NCI-H82 (cell line): ENCODE data around the gene ZNF556.
"Not testable (repeated sequence)": the region's sequence is repeated elsewhere in the genome, so short reads cannot be mapped to it uniquely, and the experiment has no call there.

ENCODE experiments used
- DNase-seq: peaks from one replicate; lab custom pipeline; 2025; lab: John Stamatoyannopoulos, UW

Gene ZNF556

DNA sequence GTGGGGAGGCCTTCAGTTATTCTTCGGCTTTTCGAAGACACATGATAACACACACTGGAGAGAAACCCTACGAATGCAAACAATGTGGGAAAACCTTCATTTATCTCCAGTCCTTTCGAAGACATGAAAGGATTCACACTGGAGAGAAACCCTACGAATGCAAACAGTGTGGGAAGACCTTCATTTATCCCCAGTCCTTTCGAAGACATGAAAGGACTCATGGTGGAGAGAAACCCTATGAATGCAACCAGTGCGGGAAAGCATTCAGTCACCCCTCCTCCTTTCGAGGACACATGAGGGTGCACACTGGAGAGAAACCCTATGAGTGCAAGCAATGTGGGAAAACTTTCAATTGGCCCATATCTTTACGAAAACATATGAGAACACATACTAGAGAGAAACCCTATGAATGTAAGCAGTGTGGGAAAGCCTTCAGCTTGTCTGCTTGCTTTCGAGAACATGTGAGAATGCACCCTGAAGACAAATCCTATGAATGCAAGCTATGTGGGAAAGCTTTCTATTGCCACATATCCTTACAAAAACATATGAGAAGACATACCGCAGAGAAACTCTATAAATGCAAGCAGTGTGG is 14.0 kb upstream of the ZNF556 start:
- DNase-seq, result no peak

DNA sequence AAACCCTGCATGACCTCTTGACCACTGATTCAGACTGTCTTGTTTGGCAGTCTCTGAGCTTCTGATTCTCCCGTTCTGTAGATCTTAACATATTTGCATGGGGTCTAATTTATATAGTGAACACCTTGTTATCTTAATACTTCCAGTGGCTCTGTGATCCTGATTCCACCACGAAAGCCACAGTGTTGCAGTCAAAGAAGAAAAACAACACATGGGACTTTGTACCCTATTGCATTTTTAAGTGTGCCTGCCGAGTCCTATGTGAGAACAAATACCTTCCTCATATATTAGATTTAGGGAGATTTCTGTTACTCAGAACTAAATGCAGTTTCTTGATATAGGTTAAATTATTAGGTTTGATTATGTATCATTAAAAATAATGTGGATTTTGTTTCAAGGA is 12.3 kb upstream of the ZNF556 start:
- no peak for DNase-seq

DNA sequence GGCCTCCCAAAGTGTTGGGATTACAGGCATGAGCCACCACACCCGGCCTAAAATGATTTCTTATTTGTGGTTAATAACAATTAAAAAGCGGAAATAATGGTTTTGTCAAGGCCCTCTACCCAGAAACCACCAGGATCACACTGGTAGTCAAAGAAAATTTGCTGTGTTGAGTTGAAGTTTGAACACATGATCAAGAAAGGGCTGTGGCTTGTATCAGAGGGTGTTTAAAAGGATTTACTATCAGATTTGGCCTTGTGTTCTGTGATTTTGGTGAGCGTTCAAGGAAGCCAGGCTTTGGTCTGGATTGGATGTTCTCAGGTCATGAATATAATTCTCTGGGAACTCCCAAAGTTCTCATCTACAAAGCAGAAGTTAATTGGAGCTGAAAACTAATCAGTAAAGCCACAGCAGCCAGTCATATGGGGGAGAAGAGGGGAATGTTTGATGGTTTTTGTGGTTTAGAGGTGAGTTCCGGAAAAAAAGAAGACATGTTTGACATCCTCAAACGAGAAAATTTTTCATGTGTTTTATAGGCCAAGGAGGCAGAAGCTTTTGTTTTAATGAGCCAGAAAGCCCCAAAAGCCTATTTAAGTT is 10.6 kb upstream of the ZNF556 start:
- DNase-seq, result no peak

DNA sequence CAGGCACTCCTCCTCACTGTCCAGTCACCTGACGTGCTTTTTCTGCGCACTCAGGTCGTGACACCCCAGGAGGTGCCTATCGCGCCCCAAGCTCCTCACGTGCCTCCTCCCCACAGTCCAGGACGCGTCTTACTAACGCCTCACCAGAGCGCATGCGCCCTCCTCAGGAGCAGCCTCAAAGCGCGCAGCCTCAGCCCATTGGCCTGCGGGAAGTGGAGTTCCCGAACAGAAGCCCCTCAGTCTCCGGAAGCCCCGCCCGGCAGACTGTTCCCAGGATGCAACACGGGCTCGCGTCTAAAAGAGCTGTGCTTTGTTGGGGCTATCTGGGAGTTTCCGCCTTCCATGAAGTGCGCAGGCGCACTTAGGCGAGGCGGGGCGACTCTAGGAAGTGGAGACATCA is 8.3 kb upstream of the ZNF556 start:
- no peak for DNase-seq

DNA sequence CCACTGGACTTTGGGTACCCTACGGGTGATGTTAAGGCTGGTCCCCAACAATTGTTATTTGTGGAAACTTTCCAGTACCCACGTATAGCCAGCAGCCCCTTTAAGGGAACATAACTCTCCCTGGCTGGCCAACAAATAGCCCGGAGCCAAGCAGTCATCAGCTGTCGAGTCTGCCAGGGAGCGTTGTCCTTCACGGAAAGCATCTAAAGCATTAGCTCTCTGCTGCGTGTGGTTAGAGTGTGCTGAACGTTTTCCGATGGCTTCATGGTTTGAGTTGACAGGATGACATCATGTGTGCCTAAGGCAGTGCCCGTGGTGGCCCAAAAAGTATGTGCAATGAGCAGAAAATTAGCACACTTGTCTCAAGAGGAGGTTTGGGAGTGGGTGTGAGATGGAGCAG is 3.3 kb upstream of the ZNF556 start:
- no peak for DNase-seq

DNA sequence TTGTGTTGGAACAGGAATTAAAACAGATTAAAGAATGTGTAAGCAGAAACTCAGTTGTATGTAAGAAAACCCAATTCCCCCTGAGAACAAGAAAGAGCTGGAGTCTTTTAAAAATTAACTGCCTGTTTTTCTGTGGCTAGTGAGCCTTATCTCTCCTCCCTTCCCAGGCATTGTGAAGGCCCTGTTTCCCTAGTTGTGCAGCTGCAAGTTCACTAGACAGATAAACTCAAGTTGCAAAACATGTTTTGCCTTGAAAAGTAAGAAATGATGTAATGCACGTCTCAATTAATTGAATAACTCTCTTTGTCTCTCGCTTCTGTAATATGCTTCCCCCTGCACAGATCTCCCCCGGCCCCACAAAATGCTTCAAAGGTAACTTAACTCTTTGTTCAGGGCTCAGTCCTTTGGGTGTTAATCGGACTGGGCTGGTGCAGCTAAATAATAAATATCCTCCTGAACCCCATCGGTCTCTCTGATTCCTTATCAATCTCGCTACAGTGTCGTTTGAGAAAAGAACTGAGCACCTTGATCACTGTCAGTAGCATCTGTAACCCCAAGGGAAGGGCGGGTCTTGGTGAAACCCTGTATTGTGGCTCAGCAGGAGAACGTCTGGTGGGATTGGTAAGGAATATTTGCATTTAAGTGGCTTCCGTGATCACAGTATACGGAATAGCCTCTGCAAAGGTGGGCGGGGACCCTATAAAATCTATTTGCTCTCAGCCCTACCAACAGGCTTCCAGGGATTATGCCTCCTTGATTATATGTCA is 1.6 kb upstream of the ZNF556 start:
- no peak for DNase-seq

DNA sequence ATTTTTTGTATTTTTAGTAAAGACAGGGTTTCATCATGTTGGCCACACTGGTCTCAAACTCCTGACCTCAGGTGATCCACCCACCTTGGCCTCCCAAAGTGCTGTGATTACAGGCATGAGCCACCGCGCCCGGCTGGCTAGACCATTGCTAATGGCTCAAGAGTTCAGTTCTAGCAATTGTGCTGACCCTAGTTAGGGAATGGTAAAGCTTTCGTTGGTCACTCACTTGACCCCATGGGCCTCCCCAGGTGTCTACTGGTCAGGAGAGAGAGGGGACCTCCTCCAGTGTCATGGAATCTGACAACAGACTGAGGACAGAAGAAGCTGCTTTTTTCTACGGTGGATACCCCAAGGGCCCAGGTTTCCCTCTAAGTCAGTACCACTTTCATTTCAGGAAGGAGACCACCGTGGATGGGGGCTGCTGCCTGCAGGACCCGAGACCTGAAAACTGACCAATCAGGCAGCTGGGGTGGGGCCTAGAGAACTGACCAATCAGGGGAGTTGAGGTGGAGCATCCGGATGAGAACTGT is 575 bp upstream of the ZNF556 start:
- DNase-seq, result no peak

DNA sequence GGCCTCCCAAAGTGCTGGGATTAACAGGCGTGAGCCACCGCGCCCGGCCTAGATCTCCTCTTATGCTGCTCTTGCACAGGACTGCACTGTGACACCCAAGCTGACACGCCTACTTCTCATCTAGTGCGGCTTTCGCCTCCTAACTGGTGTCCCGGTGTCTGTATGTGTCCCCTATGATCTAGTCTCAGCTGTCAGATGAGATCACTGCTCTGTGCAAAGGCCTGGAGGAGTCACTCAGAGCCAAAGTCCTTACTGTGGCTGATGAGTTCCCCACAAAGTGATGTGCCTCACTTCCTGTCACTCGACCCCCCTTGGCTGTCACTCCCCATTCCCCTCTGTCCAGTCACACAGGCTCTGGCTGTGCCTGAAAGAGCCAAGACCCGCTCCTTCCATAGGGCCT is 2.5 kb downstream of the ZNF556 start:
- DNase-seq, result no peak

DNA sequence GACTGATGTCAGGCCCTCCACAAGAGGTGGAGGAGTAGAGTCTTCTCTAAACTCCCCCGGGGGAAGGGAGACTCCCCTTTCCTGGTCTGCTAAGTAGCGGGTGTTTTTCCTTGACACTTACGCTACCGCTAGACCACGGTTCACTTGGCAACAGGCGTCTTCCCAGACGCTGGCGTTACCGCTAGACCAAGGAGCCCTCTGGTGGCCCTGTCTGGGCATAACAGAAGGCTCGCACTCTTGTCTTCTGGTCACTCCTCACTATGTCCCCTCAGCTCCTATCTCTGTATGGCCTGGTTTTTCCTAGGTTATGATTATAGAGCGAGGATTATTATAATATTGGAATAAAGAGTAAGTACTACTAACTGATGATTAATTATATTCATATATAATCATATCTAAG is 5.0 kb downstream of the ZNF556 start:
- DNase-seq, result peak; percentile 56

DNA sequence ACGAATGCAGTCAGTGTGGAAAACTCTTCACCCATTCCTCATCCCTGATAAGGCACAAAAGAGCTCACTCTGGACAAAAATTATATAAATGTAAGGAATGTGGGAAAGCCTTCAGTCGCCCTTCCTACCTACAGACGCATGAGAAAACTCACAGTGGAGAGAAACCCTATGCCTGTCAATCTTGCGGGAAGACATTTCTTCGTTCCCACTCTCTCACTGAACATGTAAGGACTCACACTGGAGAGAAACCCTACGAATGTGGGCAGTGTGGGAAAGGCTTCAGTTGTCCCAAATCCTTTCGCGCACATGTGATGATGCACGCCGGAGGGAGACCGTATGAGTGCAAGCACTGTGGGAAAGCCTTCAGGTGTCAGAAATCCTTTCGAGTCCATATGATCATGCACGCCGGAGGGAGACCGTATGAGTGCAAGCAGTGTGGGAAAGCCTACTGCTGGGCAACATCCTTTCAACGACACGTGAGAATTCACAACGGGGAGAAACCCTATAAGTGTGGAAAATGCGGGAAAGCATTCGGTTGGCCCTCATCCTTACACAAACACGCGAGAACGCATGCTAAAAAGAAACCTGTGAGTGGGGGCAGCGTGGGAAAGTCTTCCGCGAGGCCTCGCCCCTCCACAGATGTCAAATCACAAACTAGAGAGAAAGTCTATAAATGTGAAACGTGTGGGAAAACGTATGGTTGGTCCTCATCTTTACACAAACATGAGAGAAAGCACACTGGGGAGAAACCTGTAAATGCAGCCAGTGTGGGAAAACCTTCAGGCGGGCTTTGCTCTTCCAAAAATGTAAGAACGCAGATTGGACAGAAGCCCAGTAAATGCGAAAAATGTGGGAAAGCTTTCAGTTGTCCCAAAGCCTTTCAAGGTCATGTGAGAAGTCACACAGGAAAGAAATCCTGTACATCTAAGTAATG is 10.5 kb downstream of the ZNF556 start:
- no peak for DNase-seq

DNA sequence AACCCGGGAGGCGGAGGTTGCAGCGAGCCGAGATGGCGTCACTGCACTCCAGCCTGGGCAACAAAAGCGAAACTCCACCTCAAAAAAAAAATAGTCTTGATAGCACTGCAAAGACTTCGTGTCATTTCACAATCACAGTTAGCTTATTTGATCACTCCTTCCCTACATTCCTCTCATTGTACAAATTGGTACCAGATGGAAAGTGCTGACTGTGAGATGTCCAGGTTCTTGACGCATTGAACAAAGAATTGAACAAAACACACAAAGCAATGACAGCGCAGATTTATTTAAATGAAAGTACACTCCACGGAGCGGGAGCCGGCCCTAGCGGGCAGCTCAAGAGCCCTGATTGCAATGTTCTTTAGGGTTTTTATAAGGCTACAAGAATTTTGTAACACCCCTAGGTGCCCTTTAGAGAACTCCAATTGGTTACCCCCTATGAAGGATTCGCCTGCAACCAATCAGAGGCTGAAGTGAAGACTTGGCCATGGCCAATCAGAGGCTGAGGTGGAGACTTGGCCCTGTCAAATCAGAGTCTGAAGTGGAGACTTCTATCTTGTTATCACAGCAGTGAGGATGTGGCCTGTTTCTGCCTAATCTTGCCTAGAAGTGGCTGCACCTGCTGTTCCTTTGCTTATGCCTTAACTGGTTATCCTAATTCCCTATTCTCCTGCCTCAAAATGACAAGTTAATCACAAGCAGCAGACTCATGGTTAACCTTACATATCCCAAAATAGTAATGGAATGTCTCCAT is 16.7 kb downstream of the ZNF556 start:
- no peak for DNase-seq

DNA sequence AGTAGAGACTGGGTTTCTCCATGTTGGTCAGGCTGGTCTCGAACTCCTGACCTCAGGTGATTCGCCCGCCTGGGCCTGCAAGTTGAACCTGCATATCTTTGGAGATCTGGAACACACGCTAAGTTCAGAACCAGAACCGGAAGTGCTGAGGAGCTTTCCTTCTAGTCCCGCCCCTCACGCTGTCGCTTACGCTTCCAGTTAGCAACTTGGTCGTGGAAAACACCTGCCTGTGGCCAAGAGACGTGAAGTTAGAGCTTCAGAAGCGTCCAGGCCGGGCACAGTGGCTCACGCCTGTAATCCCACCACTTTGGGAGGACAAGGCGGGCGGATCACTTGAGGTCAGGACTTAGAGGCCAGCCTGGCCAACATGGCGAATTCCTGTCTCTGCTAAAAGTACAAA is 18.6 kb downstream of the ZNF556 start:
- DNase-seq, result no peak

DNA sequence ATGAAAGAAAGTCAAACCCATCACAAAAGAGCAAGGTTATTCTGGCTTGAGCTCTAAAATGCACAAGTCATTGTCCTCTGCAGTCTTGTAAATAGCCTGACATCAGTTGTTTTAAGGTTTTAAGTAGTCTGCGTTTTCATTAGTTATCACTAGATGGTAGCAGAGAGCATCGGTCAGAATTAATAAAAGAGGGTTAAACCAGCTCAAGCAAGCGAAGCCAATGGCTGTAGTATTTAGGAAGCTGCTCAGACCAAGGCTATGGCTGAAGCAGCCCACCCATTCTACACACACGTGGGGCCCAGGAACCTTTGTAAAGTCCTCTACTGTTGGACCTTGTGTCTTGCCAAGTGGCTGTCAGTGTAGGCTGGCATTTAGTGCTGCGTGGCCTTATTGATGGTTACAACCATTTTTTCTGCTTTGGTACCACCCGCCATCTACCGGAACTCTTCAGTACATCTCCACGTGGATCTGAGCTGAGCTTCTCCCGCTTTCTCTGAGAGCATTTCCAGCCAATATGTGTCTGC is 20.3 kb downstream of the ZNF556 start:
- DNase-seq, result peak; percentile 76

DNA sequence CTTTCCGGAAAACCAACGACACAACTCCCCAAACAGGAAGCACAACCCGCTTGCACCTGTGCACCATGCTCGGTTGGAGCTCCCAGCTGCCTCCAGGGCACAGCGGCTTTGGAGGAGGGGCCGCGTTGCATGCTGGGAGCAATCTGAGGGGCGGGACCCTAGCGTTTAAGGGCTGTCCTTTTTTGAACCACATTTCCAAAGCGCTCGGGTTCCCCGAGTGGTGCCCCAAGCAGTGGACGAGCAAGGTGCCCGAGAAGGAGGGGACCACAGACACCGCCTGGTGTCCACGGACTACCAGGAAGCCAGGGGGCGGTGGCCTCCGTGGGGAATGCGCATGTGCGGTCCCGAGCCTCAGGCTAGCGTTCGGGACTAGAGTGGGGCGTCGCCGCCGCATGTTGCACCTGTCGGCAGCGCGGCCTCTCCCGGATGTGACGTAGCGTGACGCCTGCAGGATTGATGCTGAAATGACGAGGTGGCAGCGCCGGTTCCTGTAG is 21.6 kb downstream of the ZNF556 start:
- DNase-seq, result no peak

DNA sequence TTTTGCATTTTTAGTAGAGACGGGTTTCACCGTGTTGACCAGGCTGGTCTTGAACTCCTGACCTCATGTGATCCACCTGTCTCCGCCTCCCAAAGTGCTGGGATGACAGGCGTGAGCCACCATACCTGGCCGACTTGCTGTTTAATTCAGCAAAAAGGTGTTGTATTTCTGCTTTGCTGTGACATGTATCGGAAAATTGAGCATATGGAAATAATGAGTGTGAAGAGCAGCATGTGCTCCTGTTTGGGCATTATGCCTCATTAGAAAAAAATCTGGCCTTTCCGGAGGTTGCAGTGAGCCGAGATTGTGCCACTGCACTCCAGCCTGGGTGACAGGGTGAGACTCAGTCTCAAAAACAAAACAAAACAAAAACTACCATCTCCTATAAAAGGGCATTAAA is 23.4 kb downstream of the ZNF556 start:
- DNase-seq, result not testable (repeated sequence)

DNA sequence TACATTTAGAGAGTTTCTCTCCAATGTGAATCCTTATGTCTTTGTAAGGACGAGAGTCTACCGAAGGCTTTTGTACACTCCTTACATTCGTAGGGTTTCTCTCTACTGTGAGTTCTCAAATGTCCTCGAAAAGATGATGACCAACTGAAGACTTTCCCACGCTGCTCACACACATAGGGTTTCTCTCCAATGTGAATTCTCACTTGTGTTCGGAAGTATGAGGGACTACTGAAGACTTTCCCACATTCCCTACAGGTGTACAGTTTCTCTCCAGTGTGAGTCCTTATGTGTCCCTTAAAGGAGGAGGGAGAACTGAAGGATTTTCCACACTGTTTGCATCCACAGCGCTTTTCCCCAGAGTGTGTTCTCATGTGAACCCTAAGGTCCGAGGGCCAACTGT is 29.6 kb downstream of the ZNF556 start:
- no peak for DNase-seq

DNA sequence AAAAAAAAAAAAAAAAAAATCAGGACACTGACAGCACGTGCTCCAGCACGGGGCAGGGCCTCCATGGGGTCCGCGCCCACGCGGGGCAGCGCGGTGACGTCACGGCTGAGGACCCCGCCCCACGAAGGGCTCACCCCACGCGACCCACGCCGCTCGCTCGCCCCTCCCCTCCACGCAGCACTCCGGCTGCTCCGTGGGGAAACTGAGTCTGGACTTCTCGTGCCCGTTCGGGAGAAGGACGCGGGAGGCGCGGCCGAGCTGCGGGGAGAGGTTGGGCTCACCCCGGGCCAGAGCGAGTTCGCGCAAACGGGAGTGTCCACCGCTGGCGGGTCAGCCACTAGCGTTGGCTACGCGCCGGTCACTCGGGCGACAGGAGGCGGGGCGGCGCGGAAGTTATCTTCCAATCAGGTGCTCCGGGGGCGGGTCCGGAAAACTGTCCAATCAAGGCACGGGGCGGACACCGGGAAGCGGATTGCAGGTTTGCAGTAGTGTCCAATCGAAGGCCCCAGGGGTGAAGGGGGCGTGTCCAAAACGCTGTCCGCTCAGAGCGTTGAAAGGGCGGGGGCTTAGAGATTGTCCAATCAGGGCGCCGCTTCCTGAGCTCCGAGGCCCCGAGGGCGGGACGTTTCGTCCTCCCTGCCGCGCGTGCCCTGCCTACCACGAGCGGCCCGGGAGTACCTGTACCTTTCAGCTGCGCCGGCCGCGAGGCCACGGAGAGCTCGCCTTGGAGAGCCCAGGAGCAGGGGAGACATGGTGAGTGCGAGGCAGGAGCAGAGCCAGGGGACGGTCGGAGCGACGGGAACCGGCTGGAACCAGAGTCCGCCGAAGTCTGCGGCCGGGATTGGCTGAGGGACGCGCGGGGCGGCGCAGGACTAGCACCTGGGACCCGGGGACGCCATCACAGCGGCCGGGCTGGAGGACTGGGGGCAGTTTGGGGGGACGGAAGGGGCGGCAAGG is 33.4 kb downstream of the ZNF556 start, which contains the start of gene ZNF57:
TSS of gene ZNF57 (plus strand) at position 633 of the 957 bp plus-strand sequence. CDS start at position 751, 118 bp downstream.
- DNase-seq, result peak; percentile 99

DNA sequence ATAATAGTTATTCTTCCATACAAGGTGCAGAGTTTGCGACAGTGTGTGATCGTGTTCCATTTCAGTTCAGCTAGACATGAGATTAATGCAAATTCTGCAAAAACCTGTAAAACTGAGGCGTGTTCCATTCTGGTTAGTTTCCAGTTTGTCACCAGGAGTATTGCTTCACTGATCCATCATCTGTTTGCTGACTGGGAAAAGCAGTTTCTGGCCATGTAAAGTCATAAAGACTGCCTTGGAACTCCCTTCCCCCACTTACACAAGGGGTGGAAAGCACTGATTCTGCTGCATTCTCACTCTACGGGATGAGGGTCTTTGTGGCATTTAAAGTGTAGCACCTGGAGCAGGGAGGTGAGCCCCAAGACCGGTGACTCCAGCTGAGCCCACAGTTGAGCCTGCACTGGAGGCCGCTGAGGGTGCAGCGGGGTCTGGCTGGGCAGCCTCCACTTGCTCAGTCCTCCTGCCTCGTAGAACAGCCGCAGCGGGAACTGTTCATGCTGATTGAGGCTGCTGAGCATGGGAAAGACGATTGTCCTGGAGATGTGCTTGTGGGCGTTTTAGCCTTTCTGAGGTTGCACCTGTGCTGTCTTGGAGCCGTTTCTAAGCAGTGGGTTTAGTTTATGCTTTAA is 35.6 kb downstream of the ZNF556 start:
- no peak for DNase-seq

DNA sequence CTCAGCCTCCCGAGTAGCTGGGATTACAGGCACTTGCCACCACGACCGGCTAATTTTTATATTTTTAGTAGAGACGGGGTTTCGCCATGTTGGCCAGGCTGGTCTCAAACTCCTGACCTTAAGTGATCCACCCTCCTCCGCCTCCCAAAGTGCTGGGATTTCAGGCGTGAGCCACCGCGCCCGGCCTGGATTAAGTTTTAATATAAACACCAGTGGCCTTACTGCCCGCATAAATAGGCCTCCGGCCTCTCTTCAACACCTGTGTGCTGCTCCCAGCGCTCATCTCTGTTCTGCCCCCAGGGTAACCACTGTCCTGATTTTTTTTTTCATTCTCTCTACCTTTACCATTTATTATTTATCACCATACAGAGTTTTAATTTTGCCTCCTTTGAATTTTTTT is 36.2 kb downstream of the ZNF556 start:
- not testable (repeated sequence) for DNase-seq
